GM18867 (cell line): ENCODE measurements around the gene SGO2.
"Not testable (repeated sequence)": the region's sequence is repeated elsewhere in the genome, so short reads cannot be mapped to it uniquely, and the experiment has no call there.

Experiments used
- ATAC-seq: cut with Tn5 transposase; IDR thresholded peaks from one replicate; pipeline ENCODE4 v1.9.1; 2021; ENCODE audit warnings: mild to moderate bottlenecking, moderate library complexity; ENCODE audit not compliant: unreplicated experiment

The SGO2 gene

GRCh38 chr2:200523604-200524003 is 2.4 kb upstream of the SGO2 start:
- ATAC-seq = no peak

GRCh38 chr2:200525066-200525465 is 941 bp upstream of the SGO2 start:
- ATAC-seq = no peak

DNA sequence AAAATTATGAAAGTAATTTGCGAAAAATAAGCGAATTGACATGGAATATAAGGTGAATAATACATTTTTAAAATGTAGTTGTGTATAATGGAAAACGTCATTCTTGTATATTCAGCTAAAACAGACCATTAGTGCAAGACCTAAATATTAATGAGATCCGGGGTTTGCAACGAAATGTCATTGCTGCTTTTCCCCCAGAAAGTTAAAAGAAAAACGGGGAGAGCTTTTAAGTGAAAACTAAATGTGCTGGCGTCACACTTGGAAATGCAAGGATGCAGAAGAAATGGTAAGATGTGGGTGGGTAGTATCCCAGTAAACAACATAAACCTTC is 491 bp upstream of the SGO2 start:
- no peak for ATAC-seq

GRCh38 chr2:200528228-200528627 is 2.2 kb downstream of the SGO2 start:
- ATAC-seq = no peak

DNA sequence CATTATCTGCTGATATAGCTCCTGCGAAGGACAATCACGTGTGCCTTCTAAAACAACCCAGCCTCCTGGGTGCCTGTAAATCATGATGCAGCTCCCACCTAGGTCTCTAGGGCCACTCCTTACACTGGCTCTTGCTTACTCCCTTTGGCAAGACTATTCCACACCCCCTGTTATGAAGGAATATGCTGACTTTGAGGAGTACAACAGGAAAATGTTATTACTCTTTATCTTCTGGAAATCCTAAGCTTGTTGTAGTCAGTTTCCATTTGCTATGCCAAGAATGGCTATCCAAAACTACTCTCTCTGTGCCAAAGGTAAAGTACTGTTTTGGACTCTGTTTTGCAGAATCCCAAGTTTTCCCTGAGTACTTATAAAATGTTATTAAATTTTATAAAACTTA is 7.7 kb downstream of the SGO2 start:
- ATAC-seq = no peak

DNA sequence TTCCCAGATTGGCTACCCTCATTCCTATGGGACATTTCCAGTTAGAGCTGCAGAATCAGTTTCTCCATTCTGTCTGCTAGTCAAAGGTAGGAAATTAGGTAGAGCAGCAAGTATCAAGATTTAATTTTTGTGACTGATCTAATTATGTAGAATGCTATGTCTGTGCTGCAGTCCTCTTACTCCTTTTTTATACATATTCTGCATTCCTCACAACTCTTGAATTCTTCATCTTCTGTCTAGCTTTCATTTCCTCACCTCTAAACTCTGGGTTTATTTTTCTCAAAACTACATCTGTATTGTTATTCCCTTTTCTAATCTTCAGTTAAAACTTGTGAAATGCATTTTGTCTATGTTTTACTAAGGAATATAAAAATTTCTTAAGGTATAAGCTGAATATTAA is 8.6 kb downstream of the SGO2 start:
- no peak for ATAC-seq

DNA sequence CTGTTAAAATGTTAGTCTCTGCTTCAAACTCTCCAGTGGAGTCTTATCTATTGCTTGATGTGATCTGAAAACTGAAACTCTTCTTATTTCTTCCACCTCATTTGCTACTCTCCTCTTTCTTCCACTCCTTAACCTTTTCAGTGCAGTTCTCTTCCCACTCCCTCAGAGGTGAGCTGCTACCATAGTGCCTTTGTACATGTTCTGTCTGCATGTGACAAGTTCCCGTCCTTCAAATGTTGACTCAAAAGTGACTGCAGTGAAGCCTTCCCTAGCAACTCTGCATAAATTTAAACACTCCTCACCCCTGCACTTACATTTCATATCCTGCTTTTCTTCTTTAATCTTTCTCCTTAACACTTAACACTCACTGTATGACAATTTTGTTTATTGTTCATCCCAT is 12.1 kb downstream of the SGO2 start:
- ATAC-seq = no peak

GRCh38 chr2:200540793-200541192 is 14.8 kb downstream of the SGO2 start:
- ATAC-seq = no peak

DNA sequence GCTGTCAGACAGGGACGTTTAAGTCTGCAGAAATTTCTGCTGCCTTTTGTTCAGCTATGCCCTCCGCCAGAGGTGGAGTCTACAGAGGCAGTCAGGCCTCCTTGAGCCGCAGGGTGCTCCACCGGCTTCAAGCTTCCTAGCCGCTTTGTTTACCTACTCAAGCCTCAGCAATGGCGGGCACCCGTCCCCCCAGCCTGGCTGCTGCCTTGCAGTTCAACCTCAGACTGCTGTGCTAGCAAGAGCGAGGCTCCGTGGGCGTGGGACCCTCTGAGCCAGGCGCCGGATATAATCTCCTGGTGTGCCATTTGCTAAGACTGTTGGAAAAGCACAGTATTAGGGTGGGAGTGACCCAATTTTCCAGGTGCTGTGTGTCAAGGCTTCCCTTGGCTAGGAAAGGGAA is 40.6 kb downstream of the SGO2 start:
- not testable (repeated sequence) for ATAC-seq

GRCh38 chr2:200567932-200568331 is 41.9 kb downstream of the SGO2 start:
- no peak for ATAC-seq

DNA sequence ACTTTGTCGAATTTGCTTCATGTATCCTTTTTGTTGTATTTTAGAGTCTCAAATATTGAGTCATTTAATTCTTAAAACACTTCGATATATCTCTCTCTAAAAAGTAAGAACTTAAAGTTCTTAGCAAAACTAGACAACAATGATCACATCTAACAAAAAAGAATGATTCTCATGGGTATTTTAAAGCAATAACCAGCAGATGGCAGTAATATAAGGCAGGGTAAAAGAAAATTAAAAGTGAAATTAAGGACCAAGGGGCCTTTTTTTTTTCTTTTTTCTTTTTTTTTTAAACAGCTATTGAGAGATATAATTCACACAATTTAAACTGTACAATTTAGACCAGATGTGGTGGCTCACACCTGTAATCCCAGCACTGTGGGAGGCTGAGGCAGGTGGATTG is 50.0 kb downstream of the SGO2 start:
- ATAC-seq = no peak

GRCh38 chr2:200577027-200577426 is 51.0 kb downstream of the SGO2 start:
- ATAC-seq = no peak

DNA sequence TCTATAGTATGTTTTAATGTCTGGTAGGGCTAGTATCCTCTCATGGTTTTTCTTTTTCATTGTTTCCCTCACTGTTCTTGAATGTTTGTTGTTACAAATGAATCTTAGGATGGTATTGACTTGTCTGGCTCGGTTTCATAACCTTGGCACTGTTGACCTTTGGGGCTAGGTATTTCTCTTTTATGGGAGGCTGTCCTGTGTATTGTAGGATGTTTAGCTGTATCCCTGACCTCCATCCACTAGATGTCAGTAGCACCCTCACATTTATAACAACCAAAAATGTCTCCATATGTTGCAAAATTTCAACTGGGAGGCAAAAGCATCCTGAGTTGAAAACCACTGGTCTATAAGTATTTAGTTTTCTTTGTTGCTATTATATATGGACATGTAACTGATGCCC is 52.8 kb downstream of the SGO2 start:
- no peak for ATAC-seq

DNA sequence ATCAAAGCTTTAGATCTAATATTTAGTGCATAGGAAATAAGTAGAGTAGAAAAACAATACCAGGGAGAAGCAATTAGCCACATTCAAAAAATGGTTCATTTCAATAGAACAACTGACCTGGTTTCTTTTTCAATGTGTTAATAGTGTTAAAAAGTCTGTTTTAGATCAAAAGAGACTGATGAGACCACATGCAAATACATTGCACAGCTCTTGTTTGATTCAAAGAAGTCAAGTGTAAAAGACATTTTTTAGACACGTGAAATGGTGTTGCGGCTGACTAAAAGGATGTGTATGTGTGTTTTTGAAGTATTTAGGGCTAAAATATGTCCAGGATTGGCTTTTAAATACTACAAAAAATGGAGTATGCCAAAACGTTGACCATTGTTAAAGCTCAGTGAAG is 58.6 kb downstream of the SGO2 start:
- no peak for ATAC-seq

GRCh38 chr2:200585340-200585729 is 59.3 kb downstream of the SGO2 start:
- no peak for ATAC-seq

GRCh38 chr2:200585730-200586643 is 60.0 kb downstream of the SGO2 start, which contains the start of gene AOX1:
Gene AOX1, plus strand, starts transcription at chr2:200586014. Its CDS starts 95 bp downstream, at chr2:200586109.
- ATAC-seq = no peak

- ATAC-seq = no peak
Measured at GRCh38 chr2:200586644-200586975, 60.6 kb downstream of the SGO2 start.

GRCh38 chr2:200587007-200587616 is 61.1 kb downstream of the SGO2 start:
- no peak for ATAC-seq

DNA sequence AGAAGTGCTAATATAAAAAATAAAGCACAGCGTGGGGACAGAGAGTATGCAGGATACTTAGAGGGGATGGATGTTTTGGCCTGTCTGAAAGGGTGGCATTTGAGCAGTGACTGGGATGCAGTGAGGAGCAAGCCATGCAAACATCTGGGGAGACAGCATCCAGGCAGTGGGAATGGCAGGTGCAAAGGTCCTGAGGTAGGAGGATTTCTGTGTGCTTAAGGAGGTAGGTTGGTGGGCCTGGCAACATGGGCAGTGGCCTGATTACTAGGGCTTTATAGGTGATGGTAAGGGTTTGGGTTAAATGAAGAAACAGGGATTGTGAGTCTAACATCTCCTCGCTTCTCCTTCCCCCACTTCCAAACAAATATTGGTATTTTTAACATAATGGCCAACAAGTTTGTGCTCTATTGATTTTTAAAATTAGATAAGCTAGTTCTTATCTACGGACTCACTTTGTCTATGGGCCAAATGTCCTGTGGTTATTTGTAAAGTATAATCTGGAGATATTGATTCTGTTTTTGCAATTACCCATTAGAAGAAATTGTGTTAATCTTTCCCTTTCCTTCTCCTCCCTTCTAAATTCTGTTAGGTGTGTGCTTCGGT is 62.2 kb downstream of the SGO2 start:
- no peak for ATAC-seq

DNA sequence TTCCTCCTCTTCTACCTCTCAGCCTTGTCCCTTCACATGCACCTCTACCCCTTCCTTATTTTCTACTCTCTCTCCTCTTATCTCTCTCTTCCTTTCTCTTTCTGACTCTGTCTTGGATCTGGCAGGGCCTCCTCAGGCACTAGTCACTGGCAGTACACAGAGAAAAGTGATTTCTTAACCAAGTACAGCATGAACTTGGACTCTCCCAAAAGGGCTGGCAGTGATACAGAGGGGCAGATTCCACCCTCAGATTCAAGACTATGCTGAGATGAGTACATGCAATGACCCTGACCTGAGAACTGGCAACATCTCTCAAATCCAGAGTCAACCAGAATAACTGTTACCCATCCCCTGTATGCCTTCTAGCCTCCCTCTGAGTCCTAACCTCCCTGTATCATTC is 64.1 kb downstream of the SGO2 start:
- ATAC-seq = no peak

- no peak for ATAC-seq
Measured at GRCh38 chr2:200591308-200591707, 65.3 kb downstream of the SGO2 start.

DNA sequence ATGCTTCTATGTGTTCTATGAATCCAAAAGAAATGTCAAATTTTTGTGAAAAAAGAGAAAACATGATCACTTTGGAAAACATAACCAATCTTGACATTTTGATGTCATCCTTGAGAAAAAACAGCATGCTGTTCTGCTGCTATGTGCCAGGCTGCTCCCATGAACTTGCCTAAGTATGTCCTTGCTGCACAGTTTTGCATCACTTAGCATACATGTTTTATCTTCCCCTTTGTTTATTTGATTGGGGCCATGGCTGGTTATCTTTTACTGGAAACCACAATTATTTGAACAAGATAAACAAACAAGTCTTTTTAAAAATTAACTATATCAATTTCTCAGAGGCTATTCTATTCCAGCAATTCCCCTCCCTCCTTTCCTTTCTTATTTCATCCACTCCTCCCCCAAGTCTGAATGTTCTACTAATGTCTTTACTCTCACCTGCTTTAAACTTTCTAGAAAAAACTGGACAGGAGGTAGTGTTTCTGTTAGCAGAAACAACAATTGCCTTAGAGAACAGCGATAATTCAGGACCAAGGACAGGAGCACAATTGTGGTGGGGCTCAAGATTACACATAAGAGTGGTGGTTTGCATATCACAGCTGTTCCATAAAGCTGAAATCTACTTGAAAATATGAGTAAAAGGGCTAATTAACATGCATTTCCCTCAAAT is 66.5 kb downstream of the SGO2 start:
- no peak for ATAC-seq
